T-helper 2 cell treated with Interferon-gamma antibody and Interleukin-4, amounts not matched to agents 5 μg/mL and 100 μg/mL, for 36 hours (primary cell): ENCODE measurements around the gene RPP40.

Experiments
- DNase-seq: peaks from one replicate; pipeline ENCODE4 v3.0.0; 2021; ENCODE audit warnings: low spot score
- H3K27ac Mint-ChIP-seq: one replicate; pipeline ENCODE4 v1.8.0; 2021; ENCODE audit warnings: mild to moderate bottlenecking, mixed read lengths
- H3K27me3 Mint-ChIP-seq: one replicate; pipeline ENCODE4 v1.8.0; 2021; ENCODE audit warnings: low read depth, mixed read lengths
- H3K36me3 Mint-ChIP-seq: one replicate; pipeline ENCODE4 v1.8.0; 2021; ENCODE audit warnings: low read depth, mixed read lengths
- H3K4me1 Mint-ChIP-seq: one replicate; pipeline ENCODE4 v1.8.0; 2021; ENCODE audit warnings: low read depth, mixed read lengths
- H3K4me3 Mint-ChIP-seq: one replicate; pipeline ENCODE4 v1.8.0; 2022; ENCODE audit warnings: mild to moderate bottlenecking, moderate library complexity, mixed read lengths
- H3K9me3 Mint-ChIP-seq: one replicate; pipeline ENCODE4 v1.8.0; 2021; ENCODE audit warnings: mixed read lengths

RPP40 gene

GRCh38 chr6:4953440-4953839 is 50.4 kb downstream of the RPP40 start:
- no peak overlapping the region for H3K27ac Mint-ChIP-seq
- H3K9me3 Mint-ChIP-seq, result no peaks in the 10 kb centered on the region
- H3K4me1 Mint-ChIP-seq, result no peaks in the 10 kb centered on the region
- H3K36me3 Mint-ChIP-seq, result peaks cover 5% of the 10 kb centered on the region
- H3K4me3 Mint-ChIP-seq, result no peak overlapping the region
- DNase-seq, result no peak
- H3K27me3 Mint-ChIP-seq, result no peaks in the 10 kb centered on the region

- no peak for DNase-seq
- no peaks in the 10 kb centered on the region for H3K27me3 Mint-ChIP-seq
- no peaks in the 10 kb centered on the region for H3K9me3 Mint-ChIP-seq
- H3K4me1 Mint-ChIP-seq, result no peaks in the 10 kb centered on the region
- H3K4me3 Mint-ChIP-seq, result no peak overlapping the region
- no peak overlapping the region for H3K27ac Mint-ChIP-seq
- peaks cover 5% of the 10 kb centered on the region for H3K36me3 Mint-ChIP-seq
Measured at GRCh38 chr6:4950836-4951533, 52.9 kb downstream of the RPP40 start.

GRCh38 chr6:4950076-4950475 is 53.8 kb downstream of the RPP40 start:
- no peak overlapping the region for H3K27ac Mint-ChIP-seq
- peaks cover 5% of the 10 kb centered on the region for H3K36me3 Mint-ChIP-seq
- H3K4me3 Mint-ChIP-seq, result no peak overlapping the region
- DNase-seq, result no peak
- H3K27me3 Mint-ChIP-seq, result no peaks in the 10 kb centered on the region
- H3K9me3 Mint-ChIP-seq, result no peaks in the 10 kb centered on the region
- H3K4me1 Mint-ChIP-seq, result no peaks in the 10 kb centered on the region

GRCh38 chr6:4948781-4949450 is 54.9 kb downstream of the RPP40 start:
- Mint-ChIP-seq H3K4me1 (no peaks in the 10 kb centered on the region), H3K27ac (no peak overlapping the region), H3K27me3 (no peaks in the 10 kb centered on the region), H3K36me3 (peaks cover 10% of the 10 kb centered on the region), H3K4me3 (no peak overlapping the region), H3K9me3 (no peaks in the 10 kb centered on the region)
- no peak for DNase-seq

- H3K9me3 Mint-ChIP-seq, result no peaks in the 10 kb centered on the region
- DNase-seq, result no peak
- H3K4me1 Mint-ChIP-seq, result peaks cover 5% of the 10 kb centered on the region
- no peak overlapping the region for H3K27ac Mint-ChIP-seq
- H3K36me3 Mint-ChIP-seq, result peaks cover 10% of the 10 kb centered on the region
- no peaks in the 10 kb centered on the region for H3K27me3 Mint-ChIP-seq
- no peak overlapping the region for H3K4me3 Mint-ChIP-seq
Measured at GRCh38 chr6:4947716-4948115, 56.1 kb downstream of the RPP40 start.

- Mint-ChIP-seq H3K4me1 (peaks cover 17% of the 10 kb centered on the region), H3K9me3 (no peaks in the 10 kb centered on the region), H3K27me3 (no peaks in the 10 kb centered on the region), H3K27ac (no peak overlapping the region), H3K4me3 (no peak overlapping the region), H3K36me3 (peaks cover 7% of the 10 kb centered on the region)
- no peak for DNase-seq
Measured at GRCh38 chr6:4946521-4946920, 57.3 kb downstream of the RPP40 start.
